K562 treated with DMSO at 1 percent for 24 hours (cell line): Measurements from ENCODE around the gene SLC36A4. TPM values are rescaled to one million over a fixed set of nuclear protein-coding genes. Genes with fewer than 3 reads are reported as not detected.

ENCODE experiments used
- total RNA-seq: library from RNA; unstranded; fragments of 300-600 nt; gene quantifications from 2 replicates; pipeline ENCODE4 v1.2.3, GENCODE V29; 2022; ENCODE audit warnings: low read depth; ENCODE audit not compliant: insufficient read depth

Gene SLC36A4
- total RNA-seq: 3.3 and 4.4 TPM in 2 replicates

GRCh38 chr11:93197380-93198214 lies at the start of gene SLC36A4:
SLC36A4 (minus strand) TSS chr11:93197991; CDS start chr11:93197832, 159 bp downstream.

Other genes starting within 250 kb of the SLC36A4 start
- gene MTNR1B, start 228.3 kb downstream of the SLC36A4 start, total RNA-seq: not detected in 2 replicates
- gene DEUP1, start 132.8 kb upstream of the SLC36A4 start, total RNA-seq: 3.1 and 4.5 TPM in 2 replicates